HUES6 (cell line): ENCODE data around the gene CERS6.
"Not testable (repeated sequence)": the region's sequence is repeated elsewhere in the genome, so short reads cannot be mapped to it uniquely, and the experiment has no call there.

Experiments used
- H3K27ac ChIP-seq: 2 replicates; pipeline ENCODE4 v1.7.0; 2013; ENCODE audit warnings: low read depth, mild to moderate bottlenecking, low read length, inconsistent platforms
- H3K27me3 ChIP-seq: 2 replicates; pipeline ENCODE4 v1.6.1; 2013; ENCODE audit warnings: low read length; ENCODE audit not compliant: control insufficient read depth, insufficient read depth
- H3K36me3 ChIP-seq: 2 replicates; pipeline ENCODE4 v1.6.1; 2013; ENCODE audit warnings: low read length; ENCODE audit not compliant: control insufficient read depth, insufficient read depth
- H3K4me1 ChIP-seq: 2 replicates; pipeline ENCODE4 v1.6.1; 2013; ENCODE audit warnings: low read length; ENCODE audit not compliant: control insufficient read depth, insufficient read depth
- H3K4me3 ChIP-seq: 2 replicates; pipeline ENCODE4 v1.5.1; 2013; ENCODE audit warnings: low read depth, low read length
- H3K9ac ChIP-seq: one replicate; pipeline ENCODE4 v1.6.1; 2013; ENCODE audit warnings: mild to moderate bottlenecking, low read length
- H3K9me3 ChIP-seq: 2 replicates; pipeline ENCODE4 v1.6.1; 2013; ENCODE audit warnings: low read depth, low read length; ENCODE audit not compliant: control insufficient read depth, insufficient read depth

The CERS6 gene, protein sequence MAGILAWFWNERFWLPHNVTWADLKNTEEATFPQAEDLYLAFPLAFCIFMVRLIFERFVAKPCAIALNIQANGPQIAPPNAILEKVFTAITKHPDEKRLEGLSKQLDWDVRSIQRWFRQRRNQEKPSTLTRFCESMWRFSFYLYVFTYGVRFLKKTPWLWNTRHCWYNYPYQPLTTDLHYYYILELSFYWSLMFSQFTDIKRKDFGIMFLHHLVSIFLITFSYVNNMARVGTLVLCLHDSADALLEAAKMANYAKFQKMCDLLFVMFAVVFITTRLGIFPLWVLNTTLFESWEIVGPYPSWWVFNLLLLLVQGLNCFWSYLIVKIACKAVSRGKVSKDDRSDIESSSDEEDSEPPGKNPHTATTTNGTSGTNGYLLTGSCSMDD

DNA sequence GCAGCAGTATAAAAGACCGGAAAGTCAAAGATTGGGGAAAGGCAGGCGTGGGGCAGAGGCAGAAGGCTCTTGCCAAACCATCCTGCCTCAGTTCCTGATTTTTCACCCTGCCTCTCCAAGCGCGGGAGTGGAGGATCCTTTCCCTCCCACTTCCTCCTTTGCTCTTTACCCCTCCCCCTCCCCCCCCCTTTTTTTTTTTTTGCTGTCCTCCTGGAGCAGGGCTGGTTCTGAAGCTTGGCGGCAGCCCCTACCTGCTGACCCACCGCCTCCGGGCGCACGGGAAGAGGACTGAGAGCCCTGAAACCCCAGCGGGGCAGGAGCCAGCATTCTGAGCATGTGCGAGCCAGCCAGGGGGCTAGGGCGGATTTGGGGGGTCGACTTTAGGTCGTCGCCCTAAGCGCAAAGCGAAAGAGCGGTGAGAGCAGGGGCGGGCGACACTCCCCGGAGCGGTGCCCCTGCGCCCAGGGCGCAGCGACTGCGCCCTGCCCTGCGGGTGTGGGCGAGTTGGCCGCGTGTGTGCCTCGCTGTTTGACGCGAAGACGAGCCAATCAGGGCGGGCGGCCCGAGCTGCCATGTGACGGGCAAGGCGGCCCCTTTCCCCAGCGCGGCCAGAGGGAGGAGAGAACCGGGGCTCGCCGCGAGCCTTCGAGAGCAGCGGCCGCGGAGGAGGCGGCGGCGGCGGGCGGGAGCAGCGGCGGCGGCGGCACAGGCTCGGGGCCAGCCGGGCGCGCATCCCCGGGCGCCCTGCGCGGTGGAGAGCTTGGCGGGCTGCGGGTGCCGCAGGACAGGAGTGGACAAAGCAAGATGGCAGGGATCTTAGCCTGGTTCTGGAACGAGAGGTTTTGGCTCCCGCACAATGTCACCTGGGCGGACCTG lies at the start of gene CERS6:
Gene CERS6 (plus strand): TSS at position 628 of the 876 bp plus-strand sequence. CDS start 177 bp downstream, at position 805.
- H3K36me3 ChIP-seq = no peaks in the 10 kb centered on the region
- peak within 1 kb of the TSS; percentile 77 for H3K4me3 ChIP-seq
- peak within 1 kb of the TSS; percentile 77 for H3K9ac ChIP-seq
- H3K9me3 ChIP-seq = peaks cover 18% of the 10 kb centered on the region
- peaks cover 13% of the 10 kb centered on the region for H3K27me3 ChIP-seq
- peak within 1 kb of the TSS; percentile 66; the same call in 1 of the 2 replicates for H3K27ac ChIP-seq
- H3K4me1 ChIP-seq = peaks cover 7% of the 10 kb centered on the region; the same call in 1 of the 2 replicates

- not testable (repeated sequence) for H3K36me3 ChIP-seq, H3K27ac ChIP-seq, H3K4me1 ChIP-seq, H3K9ac ChIP-seq, H3K27me3 ChIP-seq, H3K4me3 ChIP-seq
- H3K9me3 ChIP-seq = peaks cover 26% of the 10 kb centered on the region
Measured at GRCh38 chr2:168412301-168412700, 43.8 kb upstream of the CERS6 start.

DNA sequence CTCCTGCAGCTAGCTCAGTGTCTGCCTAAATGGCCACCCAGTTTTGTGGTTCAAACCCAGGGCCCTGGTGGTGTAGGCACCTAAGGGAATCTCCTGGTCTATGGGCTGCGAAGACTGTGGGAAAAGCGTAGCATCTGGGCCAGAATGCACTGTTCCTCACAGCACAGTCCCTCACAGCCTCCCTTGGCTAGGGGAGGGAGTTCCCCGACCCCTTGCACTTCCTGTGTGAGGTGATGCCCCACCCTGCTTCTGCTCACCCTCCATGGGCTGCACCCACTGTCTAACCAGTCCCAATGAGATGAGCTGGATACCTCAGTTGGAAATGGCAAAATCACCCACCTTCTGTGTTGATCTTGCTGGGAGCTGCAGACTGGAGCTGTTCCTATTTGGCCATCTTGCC lies 43.0 kb upstream of the CERS6 start:
- H3K27ac ChIP-seq, H3K36me3 ChIP-seq, H3K4me1 ChIP-seq, H3K9ac ChIP-seq, H3K27me3 ChIP-seq, H3K4me3 ChIP-seq: not testable (repeated sequence)
- peaks cover 23% of the 10 kb centered on the region for H3K9me3 ChIP-seq

DNA sequence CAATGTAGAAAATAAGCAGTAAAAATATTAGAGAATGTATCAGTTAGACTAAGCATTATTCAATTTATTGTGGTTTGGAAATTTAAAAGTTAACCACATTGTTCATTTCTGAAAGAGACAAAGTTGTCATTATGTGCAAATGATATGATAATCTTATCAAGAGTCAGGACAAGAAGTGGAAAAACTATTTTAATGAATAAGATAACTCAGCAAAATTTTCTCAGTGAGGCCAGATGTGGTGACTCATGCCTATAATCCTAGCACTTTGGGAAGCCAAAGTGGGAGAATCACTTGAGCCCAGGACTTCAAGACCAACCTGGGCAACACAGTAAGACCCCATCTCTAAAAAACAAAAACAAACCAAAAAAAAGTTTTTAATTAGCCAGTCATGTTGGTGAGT lies 39.5 kb upstream of the CERS6 start:
- H3K27me3 ChIP-seq = no peaks in the 10 kb centered on the region
- no peaks in the 10 kb centered on the region for H3K36me3 ChIP-seq
- H3K9ac ChIP-seq = no peak overlapping the region
- no peaks in the 10 kb centered on the region; the same call in 1 of the 2 replicates for H3K4me1 ChIP-seq
- peaks cover 23% of the 10 kb centered on the region for H3K9me3 ChIP-seq
- H3K27ac ChIP-seq = no peak overlapping the region
- H3K4me3 ChIP-seq = no peak overlapping the region

- Histone ChIP-seq H3K36me3 (no peaks in the 10 kb centered on the region), H3K27me3 (no peaks in the 10 kb centered on the region), H3K9ac (no peak overlapping the region), H3K9me3 (no peaks in the 10 kb centered on the region), H3K4me1 (peaks cover 11% of the 10 kb centered on the region), H3K4me3 (no peak overlapping the region), H3K27ac (no peak overlapping the region)
Measured at GRCh38 chr2:168422584-168422983, 33.5 kb upstream of the CERS6 start.

DNA sequence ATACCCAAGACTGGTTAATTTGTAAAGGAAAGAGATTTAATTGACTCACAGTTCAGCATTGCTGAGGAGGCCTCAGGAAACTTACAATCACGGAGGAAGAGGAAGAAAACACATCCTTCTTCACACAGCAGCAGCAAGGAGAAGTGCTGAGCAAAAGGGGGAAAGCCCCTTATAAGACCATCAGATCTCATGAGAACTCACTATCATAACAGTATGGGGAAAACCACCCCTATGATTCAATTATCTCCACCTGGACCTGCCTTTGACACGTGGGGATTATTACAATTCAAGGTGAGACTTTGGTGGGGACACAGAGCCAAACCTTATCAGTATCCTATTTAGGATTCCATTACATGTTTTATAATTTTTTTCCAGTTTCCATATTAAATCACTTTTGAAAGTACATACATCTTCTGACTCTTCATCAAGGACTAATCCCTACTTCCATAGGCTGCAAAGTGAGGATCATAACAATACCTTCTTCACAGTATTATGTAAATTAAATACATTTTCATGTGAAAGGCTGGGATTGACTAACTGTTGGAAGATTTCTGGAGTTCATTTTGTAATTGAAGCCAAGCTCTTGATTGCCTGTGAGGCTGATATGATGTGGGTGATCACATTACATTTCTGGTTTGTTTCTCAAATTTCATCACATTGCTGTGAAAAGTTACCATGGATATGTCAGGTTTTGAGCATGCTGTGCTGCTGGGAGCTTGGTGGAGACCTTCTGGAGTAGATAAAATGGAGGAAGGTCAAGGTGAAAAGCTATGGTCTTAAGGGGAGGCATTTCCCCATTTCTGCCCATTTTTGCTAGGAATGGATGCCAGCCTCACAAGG lies 31.7 kb upstream of the CERS6 start:
- H3K27ac ChIP-seq = no peak overlapping the region
- H3K9ac ChIP-seq = no peak overlapping the region
- H3K27me3 ChIP-seq = no peaks in the 10 kb centered on the region

DNA sequence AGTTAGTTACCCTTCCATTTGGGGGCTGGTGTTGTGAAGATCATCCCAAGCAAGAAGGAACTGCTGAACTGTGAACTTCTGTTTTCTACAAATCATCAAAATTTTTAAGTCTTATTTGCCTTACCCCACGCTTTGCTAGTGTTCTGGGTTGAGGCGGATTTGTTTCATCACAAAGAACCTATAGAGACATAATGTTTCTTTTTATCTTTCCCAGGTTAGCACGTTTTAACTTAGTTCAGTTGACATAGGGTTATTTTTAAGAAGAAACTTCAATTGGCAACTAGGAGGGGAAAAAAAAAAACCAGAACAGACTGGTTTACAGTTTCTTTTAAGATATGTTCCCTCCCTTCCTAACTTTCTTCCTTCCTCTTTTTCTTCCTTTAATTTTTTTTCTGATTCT lies 31.1 kb upstream of the CERS6 start:
- Histone ChIP-seq H3K27me3 (no peaks in the 10 kb centered on the region), H3K9me3 (no peaks in the 10 kb centered on the region), H3K4me1 (peaks cover 11% of the 10 kb centered on the region), H3K9ac (no peak overlapping the region), H3K4me3 (no peak overlapping the region), H3K36me3 (no peaks in the 10 kb centered on the region), H3K27ac (no peak overlapping the region)

More for the DNA sequence above, 31.7 kb upstream of the CERS6 start:
- Histone ChIP-seq H3K9me3 (no peaks in the 10 kb centered on the region), H3K4me3 (no peak overlapping the region), H3K4me1 (peaks cover 11% of the 10 kb centered on the region), H3K36me3 (no peaks in the 10 kb centered on the region)

- H3K27ac ChIP-seq = no peak overlapping the region
- no peaks in the 10 kb centered on the region for H3K36me3 ChIP-seq
- no peaks in the 10 kb centered on the region for H3K27me3 ChIP-seq
- H3K4me3 ChIP-seq = no peak overlapping the region
- no peak overlapping the region for H3K9ac ChIP-seq
- peaks cover 17% of the 10 kb centered on the region for H3K4me1 ChIP-seq
- H3K9me3 ChIP-seq = no peaks in the 10 kb centered on the region
Measured at GRCh38 chr2:168426861-168427260, 29.2 kb upstream of the CERS6 start.

DNA sequence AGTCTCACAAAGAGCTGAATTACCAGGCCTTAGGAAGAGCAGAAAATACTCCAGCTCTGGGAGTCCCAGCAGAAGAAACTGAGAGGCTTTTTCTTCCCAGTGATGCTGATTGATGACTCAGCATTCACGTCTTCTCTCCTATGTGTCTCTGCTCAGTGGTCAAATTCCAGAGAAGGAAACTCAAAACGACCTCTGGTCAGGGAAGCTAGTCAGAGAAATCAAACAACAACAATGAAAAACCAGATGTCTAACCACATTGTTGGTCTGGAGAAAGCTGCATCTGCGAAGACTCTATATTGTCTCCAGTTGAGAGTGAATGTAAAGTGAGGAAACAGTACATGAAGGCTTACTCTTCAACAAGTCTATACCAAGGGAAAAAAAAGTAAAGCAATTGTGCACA lies 28.6 kb upstream of the CERS6 start:
- Histone ChIP-seq H3K9me3 (no peaks in the 10 kb centered on the region), H3K4me1 (peaks cover 18% of the 10 kb centered on the region), H3K27ac (no peak overlapping the region), H3K27me3 (no peaks in the 10 kb centered on the region), H3K36me3 (no peaks in the 10 kb centered on the region), H3K4me3 (no peak overlapping the region), H3K9ac (no peak overlapping the region)

DNA sequence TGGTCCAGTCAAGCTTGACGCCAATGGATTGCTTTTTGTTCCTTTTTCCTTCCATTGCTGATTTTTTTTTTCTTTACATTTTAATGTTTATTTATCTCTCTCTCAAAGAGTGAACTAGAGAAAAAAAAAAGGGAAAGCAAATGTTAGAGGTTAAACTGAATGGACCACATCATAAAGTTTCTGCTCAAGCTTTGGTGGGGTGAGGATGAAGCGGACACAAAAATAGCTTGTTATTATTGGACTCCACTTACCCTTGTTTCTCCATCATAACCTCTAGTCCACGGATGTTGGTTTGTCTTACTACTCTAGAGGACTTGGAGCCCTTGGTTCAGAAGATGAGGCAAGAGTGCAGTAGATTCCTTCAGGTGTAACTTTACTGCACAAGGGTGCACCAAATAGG lies 27.6 kb upstream of the CERS6 start:
- Histone ChIP-seq H3K9ac (no peak overlapping the region), H3K27me3 (no peaks in the 10 kb centered on the region), H3K9me3 (no peaks in the 10 kb centered on the region), H3K4me1 (peaks cover 18% of the 10 kb centered on the region), H3K4me3 (no peak overlapping the region), H3K36me3 (no peaks in the 10 kb centered on the region), H3K27ac (no peak overlapping the region)
